Prostate gland (tissue), 2 donors: ENCODE data around the gene MN1.

Experiments used
- CTCF ChIP-seq, 4 experiments: fragments of 200-600 bp in 2 of 4; fragments of 450-650 bp in 2 of 4; sonication (generic) in 2 of 4; IDR thresholded peaks; 1 replicate in 3 of 4; 2 replicates in 1 of 4; pipeline ENCODE4 v1.5.1; 2016 to 2019; ENCODE audit warnings: antibody characterized with exemption in 4 of 4, mild to moderate bottlenecking in 2 of 4, moderate library complexity in 2 of 4
- POLR2A ChIP-seq: fragments of 450-650 bp; IDR thresholded peaks from one replicate; pipeline ENCODE4 v1.6.1; 2016; ENCODE audit warnings: antibody characterized with exemption, mild to moderate bottlenecking
- POLR2AphosphoS5 ChIP-seq: sonication (generic); formaldehyde crosslinking; IDR thresholded peaks from one replicate; pipeline ENCODE4 v1.6.1; 2017; ENCODE audit warnings: antibody characterized with exemption

- TF ChIP-seq CTCF (IDR thresholded peaks at IDR 0.05) (no peak), POLR2AphosphoS5 (no peak), POLR2A (no peak)
Observed at GRCh38 chr22:27811778-27812177, 10.2 kb upstream of the MN1 start.
